8988T (cell line): ENCODE results near the gene KRT4.

ENCODE experiments used
- DNase-seq: peaks from one replicate; pipeline ENCODE4 v3.0.0; 2011

Gene KRT4

GRCh38 chr12:52821826-52822660 lies 8.1 kb upstream of the KRT4 start:
- DNase-seq = no peak

DNA sequence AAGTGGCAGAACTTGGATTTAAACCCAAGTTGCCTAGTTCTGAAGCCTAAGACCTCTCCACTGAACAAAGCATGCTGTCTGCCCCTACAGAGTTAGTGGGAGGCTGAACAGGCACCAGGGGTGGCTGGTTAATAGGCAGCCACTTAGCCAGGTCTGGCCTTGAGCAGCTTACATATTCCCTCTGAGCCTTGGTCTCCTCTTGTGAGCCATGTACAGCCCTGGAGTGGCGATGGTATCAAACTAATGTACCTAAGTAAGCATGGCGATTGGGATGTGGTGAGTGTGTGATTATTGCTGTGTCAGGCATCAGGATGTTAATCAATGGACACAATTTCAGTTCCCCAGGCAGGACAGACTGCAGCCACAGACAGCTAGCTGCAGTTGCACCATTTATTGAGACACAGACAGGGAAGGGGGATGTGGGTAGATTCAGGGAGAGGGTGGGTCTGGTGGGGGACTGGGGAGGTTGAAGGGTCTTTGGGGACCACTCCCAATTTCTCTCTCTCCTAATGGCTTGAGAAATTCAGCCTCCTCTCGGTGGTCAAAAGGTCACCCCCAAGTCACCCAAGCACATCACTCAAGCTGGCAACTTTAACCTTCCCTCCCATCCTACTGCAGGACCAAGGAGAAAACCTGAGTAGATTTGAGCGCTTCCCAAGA lies 7.3 kb upstream of the KRT4 start:
- no peak for DNase-seq

DNA sequence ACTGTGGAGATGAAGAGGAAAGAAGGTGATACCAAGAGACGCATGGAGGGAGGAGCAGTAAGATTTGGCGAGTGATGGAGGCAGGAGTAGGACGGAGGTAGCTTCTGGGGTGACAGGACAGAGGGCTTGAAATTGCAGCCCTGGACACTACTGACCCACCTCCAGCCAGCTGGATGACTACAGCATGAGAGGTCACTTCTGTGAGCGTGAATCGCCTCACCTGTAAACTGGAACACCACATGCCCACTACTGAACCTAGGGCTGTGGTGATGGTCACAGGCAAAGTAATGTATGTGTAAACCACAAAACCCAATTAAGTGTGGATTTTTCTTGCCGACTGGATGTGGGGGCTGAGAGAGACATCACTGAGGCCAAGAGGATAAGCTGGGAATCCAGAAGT lies 6.6 kb upstream of the KRT4 start:
- DNase-seq = no peak

- DNase-seq = no peak
Measured at GRCh38 chr12:52819731-52820510, 6.0 kb upstream of the KRT4 start.

DNA sequence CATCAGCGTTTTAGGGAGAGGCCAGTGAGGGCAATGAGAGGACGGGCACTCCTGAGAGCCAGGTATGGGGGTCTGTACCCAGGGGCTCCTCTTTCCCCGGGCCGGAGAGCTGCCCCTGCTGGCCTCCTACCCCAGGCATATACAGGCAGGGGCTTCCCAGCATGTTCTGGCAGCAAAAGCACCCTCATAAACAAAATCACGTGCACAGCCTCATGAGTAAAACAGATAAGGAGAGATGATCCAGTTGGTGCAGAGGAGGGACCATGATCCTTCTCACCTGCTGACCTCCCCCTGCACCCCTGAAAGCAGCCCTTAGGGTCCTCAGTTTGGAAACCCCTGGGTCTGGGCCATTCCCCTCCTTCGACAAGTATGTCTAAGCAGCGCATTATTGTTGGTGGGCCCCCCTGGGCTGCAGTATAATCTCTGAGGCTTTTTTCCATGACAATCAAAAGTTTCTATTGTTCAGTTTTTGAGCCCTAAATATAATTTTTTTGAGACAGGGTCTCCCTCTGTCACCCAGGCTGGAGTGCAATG lies 5.0 kb upstream of the KRT4 start:
- DNase-seq = no peak

DNA sequence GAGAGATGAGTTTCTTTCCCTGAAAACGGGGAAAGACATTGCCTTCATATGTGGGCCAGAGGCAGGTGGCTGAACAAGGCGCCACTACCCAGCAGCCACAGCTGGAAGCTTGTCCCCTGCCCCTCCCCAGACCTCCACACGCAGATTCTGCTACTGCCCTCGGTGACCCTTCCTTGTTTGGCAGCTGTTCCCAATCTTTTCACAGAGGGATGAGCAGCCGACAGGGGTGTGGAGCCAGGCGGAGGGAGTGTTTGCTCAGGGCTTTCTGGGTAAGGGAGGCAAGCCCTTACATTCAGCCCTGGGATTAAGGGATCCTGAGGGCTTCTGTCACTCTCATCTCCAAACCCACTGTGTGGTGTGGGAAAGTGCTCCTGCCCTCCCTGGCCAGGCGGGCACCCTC lies 4.5 kb upstream of the KRT4 start:
- no peak for DNase-seq

GRCh38 chr12:52817699-52818238 lies 3.9 kb upstream of the KRT4 start:
- DNase-seq = no peak

DNA sequence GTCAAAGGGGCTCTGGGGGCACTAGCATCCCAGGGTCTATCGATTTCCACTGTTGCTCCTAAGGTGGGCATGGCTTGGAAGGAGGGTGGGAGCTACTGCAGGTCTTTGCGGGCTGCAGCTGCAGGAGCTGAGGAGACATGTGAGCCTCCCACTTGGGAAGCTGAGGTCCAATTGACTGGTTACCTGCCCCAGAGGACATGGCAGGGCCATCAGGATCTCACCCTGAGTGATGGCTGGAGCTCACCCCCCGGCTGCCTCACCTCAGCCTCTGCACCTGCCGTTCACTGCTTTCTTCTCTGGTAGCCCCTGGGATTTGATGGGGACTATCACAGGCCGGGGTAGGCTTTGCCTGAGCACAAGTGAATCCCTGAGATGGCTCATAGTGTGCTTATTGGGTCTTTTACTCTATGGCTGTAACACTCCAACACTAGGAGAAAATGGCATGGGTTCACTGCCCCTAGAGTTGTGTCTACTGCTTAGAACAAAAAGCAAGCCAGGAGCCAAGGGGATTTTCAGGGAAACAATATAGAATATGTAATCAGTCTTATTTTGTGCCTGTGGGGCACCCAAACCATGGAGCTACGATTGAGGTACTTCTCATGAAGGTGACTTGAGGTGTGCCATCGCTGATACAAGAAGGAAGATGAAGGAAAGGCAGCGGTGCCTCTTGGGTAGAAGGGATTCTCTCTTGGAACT lies 3.2 kb upstream of the KRT4 start:
- no peak for DNase-seq

GRCh38 chr12:52815676-52816588 lies 2.0 kb upstream of the KRT4 start:
- no peak for DNase-seq

DNA sequence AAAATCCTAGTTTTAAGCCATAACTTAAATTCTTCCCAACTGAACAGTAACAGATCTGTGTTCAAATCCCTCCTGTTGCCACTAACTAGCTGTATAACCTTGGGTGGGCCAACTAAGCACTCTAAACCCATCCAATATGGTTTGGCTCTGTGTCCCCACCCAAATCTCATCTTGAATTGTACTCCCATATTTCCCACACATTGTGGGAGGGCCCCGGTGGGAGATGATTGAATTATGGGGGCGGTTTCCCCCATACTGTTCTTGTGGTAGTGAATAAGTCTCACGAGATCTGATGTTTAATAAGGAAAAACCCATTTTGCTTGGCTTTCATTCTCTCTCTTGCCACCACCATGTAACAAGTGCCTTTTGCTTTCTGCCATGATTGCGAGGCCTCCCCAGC lies 1.2 kb upstream of the KRT4 start:
- no peak for DNase-seq

DNA sequence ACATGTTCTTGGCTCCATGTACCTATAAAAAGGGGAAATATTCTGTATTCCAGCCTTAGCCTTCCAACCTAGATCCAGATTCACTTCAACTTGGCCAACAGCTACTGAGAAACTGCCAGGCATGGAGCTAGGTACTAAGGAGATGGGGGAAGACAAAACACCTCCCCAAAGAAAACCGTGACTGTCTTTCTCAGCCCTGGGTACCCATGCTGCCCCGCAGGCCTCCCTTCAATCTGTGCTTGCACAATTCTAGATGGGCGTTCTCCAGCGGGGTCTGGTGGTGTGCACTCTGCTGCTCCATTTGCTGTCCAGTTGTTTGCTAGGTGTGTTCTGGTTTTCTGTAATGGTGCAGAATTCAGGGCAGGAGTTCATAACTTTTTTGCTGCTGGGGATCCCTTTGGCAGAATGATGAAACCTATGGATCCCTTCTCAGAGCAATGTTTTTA lies 817 bp upstream of the KRT4 start:
- no peak for DNase-seq

- DNase-seq = no peak
Measured at GRCh38 chr12:52813203-52813819, 605 bp downstream of the KRT4 start.

DNA sequence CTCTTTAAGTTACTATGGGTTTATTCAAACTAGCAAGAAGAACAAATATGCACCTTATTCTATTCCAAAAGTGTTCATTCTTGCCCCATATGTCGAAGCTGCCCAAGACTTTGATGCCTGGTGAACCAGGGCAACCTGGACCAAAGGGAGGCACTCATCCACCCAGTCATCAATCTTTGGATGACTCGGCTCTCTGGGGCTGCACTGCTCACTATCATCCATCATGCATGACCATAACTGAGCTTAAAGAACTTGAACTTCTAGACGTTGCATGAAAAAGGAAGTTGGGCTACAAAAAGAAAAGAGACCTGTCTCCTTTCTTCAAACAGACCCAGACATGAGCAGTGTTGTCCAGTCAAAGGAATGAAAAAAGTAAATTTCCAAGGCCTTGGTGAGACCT lies 1.2 kb downstream of the KRT4 start:
- no peak for DNase-seq

GRCh38 chr12:52812073-52812400 lies 1.9 kb downstream of the KRT4 start:
- no peak for DNase-seq

GRCh38 chr12:52811191-52812072 lies 2.5 kb downstream of the KRT4 start:
- no peak for DNase-seq

DNA sequence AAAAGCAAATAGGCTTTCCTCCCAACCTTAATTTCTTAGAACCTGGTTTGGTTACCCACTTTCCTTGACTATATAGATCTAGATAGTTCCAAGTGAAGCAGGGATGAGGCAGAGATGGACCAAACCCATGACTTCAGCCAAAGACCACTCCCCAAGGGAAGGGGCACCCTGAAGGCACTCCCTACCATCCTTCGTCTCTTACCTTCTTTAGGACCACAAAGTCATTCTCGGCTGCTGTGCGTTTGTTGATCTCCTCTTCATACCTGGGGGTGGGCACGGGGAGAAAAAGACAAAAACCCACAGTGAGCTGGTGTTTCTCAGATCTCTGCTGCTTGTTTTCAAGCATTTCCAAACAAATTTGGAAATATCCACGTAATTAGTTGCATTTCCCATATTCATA lies 3.4 kb downstream of the KRT4 start:
- no peak for DNase-seq

DNA sequence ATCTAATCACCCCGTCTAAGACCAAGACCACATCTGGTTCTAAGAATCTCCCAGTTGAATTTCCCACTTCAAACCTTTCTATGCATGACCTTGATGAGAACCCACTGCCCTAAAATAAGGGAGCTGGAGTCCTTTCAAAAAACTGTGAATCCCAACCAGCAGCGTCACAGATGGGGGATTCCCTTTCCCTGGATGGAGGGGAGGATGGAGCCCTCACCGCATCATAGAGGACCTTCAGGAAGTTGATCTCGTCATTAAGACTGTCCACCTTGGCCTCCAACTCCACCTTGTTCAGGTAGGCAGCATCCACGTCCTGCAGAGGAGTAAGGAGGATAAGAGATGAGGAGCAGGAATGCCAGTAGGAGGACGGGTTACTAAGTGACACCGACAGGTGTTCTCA lies 4.8 kb downstream of the KRT4 start:
- DNase-seq = no peak

- DNase-seq = no peak
Measured at GRCh38 chr12:52808573-52809160, 5.2 kb downstream of the KRT4 start.
